K562 (cell line): ENCODE results near the gene PDZRN3.

ENCODE experiments used
- CTCF ChIP-seq, 3 experiments: IDR thresholded peaks in 2 of 3; conservative IDR thresholded peaks in 1 of 3; 2 replicates each; pipeline ENCODE4 v1.5.1; 2011 to 2012; ENCODE audit warnings: low read length in 3 of 3, mild to moderate bottlenecking in 3 of 3, control low read depth in 2 of 3, improper control_type of control experiment in 1 of 3, inconsistent platforms in 1 of 3, low read depth in 1 of 3, mixed read lengths in 1 of 3, moderate library complexity in 1 of 3; ENCODE audit not compliant: insufficient read depth in 2 of 3
- GABPA ChIP-seq: fragments of 200-800 bp; sonication (Bioruptor generic); conservative IDR thresholded peaks from 2 replicates; pipeline ENCODE4 v1.6.1; 2016; ENCODE audit warnings: low read depth, missing genetic modification characterization, missing compliant biosample characterization
- KDM1A ChIP-seq, 2 experiments: fragments of 450-650 bp; IDR thresholded peaks; 2 replicates each; pipeline ENCODE4 v1.6.1; 2016; ENCODE audit warnings: mild to moderate bottlenecking in 2 of 2
- POLR2AphosphoS5 ChIP-seq: IDR thresholded peaks from 2 replicates; pipeline ENCODE4 v1.6.1; 2011; ENCODE audit warnings: mild to moderate bottlenecking, low read depth, low read length, moderate library complexity; ENCODE audit not compliant: control insufficient read depth, insufficient read depth
- RCOR1 ChIP-seq, 2 experiments: IDR thresholded peaks; 2 replicates each; pipeline ENCODE4 v1.6.1; 2012; ENCODE audit warnings: low read depth in 2 of 2, low read length in 2 of 2, borderline replicate concordance in 1 of 2, improper control_type of control experiment in 1 of 2
- SP2 ChIP-seq: IDR thresholded peaks from 2 replicates; pipeline ENCODE4 v1.6.1; 2011; ENCODE audit warnings: mild to moderate bottlenecking, low read depth, low read length, moderate library complexity; ENCODE audit not compliant: poor library complexity, severe bottlenecking; ENCODE audit errors: extremely low read depth
- SREBF1 ChIP-seq: fragments of 150-350 bp; IDR thresholded peaks from 2 replicates; pipeline ENCODE4 v1.6.1; 2014; ENCODE audit warnings: antibody characterized with exemption, low read depth, low read length, borderline replicate concordance
- ZNF766 ChIP-seq: fragments of 200-800 bp; sonication (Bioruptor generic); conservative IDR thresholded peaks from 2 replicates; pipeline ENCODE4 v1.6.1; 2016; ENCODE audit warnings: missing genetic modification characterization, missing compliant biosample characterization
- TF ChIP-seq, protein P1 (sequence below): fragments of 250-450 bp; sonication (Bioruptor Pico); IDR thresholded peaks from 2 replicates; pipeline ENCODE4 v1.9.0; 2021; ENCODE audit warnings: mild to moderate bottlenecking, inconsistent platforms
- TF ChIP-seq, protein P2 (sequence below): sonication (generic); formaldehyde crosslinking; IDR thresholded peaks from 2 replicates; pipeline ENCODE4 v1.8.1; 2023; ENCODE audit warnings: mild to moderate bottlenecking, missing genetic modification reagents

DNA sequence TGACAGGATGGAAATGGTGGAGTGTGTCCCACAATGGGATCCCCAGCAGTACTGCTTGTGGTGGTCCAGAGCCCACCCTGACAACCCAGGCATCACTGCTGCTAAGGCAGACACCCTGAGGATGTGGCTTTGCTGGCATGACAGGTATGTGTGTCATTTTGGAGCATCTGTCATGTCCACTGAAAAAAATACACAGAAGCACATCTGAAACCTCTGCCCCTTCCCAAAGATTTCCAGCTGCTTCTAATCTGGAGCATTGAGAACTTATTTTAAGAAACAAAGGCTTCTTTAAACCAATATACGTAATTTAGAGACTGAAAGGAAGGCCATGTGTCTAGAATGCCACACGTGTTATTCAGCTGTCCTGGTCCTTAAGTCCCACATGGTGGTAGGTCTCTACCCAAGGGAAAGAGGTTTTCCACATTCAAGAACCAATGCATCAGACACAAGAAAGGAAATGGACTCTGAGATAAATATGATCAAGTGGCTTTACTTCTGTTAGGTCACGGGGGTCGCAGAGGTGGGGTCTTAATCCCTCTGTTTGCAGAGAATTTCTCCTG, 88.3 kb downstream of the PDZRN3 start:
- no peak for TF ChIP-seq KDM1A (IDR thresholded peaks at IDR 0.05)
- TF ChIP-seq, protein P1, sequence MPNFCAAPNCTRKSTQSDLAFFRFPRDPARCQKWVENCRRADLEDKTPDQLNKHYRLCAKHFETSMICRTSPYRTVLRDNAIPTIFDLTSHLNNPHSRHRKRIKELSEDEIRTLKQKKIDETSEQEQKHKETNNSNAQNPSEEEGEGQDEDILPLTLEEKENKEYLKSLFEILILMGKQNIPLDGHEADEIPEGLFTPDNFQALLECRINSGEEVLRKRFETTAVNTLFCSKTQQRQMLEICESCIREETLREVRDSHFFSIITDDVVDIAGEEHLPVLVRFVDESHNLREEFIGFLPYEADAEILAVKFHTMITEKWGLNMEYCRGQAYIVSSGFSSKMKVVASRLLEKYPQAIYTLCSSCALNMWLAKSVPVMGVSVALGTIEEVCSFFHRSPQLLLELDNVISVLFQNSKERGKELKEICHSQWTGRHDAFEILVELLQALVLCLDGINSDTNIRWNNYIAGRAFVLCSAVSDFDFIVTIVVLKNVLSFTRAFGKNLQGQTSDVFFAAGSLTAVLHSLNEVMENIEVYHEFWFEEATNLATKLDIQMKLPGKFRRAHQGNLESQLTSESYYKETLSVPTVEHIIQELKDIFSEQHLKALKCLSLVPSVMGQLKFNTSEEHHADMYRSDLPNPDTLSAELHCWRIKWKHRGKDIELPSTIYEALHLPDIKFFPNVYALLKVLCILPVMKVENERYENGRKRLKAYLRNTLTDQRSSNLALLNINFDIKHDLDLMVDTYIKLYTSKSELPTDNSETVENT, result no peak
- TF ChIP-seq ZNF766 (CRISPR knock-in tag), result no peak
- no peak for TF ChIP-seq CTCF (IDR thresholded peaks at IDR 0.05 in 2 of 3, conservative IDR thresholded peaks at IDR 0.05 in 1 of 3; ENCODE audit: insufficient read depth in 2 of 3, low read depth in 1 of 3, low read length in 3 of 3)
- no peak for TF ChIP-seq POLR2AphosphoS5
- TF ChIP-seq SREBF1, result no peak
- TF ChIP-seq SP2, result no peak
- no peak for TF ChIP-seq GABPA (tag)
- TF ChIP-seq, protein P2, sequence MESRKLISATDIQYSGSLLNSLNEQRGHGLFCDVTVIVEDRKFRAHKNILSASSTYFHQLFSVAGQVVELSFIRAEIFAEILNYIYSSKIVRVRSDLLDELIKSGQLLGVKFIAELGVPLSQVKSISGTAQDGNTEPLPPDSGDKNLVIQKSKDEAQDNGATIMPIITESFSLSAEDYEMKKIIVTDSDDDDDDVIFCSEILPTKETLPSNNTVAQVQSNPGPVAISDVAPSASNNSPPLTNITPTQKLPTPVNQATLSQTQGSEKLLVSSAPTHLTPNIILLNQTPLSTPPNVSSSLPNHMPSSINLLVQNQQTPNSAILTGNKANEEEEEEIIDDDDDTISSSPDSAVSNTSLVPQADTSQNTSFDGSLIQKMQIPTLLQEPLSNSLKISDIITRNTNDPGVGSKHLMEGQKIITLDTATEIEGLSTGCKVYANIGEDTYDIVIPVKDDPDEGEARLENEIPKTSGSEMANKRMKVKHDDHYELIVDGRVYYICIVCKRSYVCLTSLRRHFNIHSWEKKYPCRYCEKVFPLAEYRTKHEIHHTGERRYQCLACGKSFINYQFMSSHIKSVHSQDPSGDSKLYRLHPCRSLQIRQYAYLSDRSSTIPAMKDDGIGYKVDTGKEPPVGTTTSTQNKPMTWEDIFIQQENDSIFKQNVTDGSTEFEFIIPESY, result no peak
- TF ChIP-seq RCOR1 (IDR thresholded peaks at IDR 0.05; ENCODE audit: borderline replicate concordance in 1 of 2, low read depth in 2 of 2, low read length in 2 of 2), result no peak
